Endodermal cell (in vitro differentiated cells): ENCODE data around the gene IMMP2L. TPM values are rescaled to one million over a fixed set of nuclear protein-coding genes. Genes with fewer than 3 reads are reported as not detected.

Experiments
- DNase-seq: peaks from one replicate; pipeline ENCODE4 v3.0.0-alpha.2; 2017
- H3K27ac ChIP-seq: 2 replicates; pipeline ENCODE4 v1.5.1; 2013; ENCODE audit warnings: mild to moderate bottlenecking, low read depth, low read length, moderate library complexity
- H3K27me3 ChIP-seq: 2 replicates; pipeline ENCODE4 v1.6.1; 2013; ENCODE audit warnings: mild to moderate bottlenecking, low read length, moderate library complexity; ENCODE audit not compliant: insufficient read depth, control insufficient read depth, poor library complexity, severe bottlenecking
- H3K36me3 ChIP-seq: 2 replicates; pipeline ENCODE4 v1.7.0; 2013; ENCODE audit warnings: mild to moderate bottlenecking, low read length, moderate library complexity; ENCODE audit not compliant: control insufficient read depth, insufficient read depth
- H3K4me1 ChIP-seq: one replicate; pipeline ENCODE4 v1.7.0; 2013; ENCODE audit warnings: low read length; ENCODE audit not compliant: control insufficient read depth, insufficient read depth
- H3K4me3 ChIP-seq: 2 replicates; pipeline ENCODE4 v1.5.1; 2013; ENCODE audit warnings: mild to moderate bottlenecking, low read length, moderate library complexity
- H3K9ac ChIP-seq: 2 replicates; pipeline ENCODE4 v1.6.1; 2013; ENCODE audit warnings: mild to moderate bottlenecking, low read length, moderate library complexity; ENCODE audit not compliant: poor library complexity, severe bottlenecking; ENCODE audit errors: extremely low read depth
- H3K9me3 ChIP-seq: 2 replicates; pipeline ENCODE4 v1.6.1; 2013; ENCODE audit warnings: mild to moderate bottlenecking, low read length, moderate library complexity; ENCODE audit not compliant: control insufficient read depth
- H3K27ac Mint-ChIP-seq: 2 replicates; pipeline ENCODE4 v1.8.0; 2020; ENCODE audit warnings: mixed read lengths
- H3K27me3 Mint-ChIP-seq: 2 replicates; pipeline ENCODE4 v1.8.0; 2021; ENCODE audit warnings: mild to moderate bottlenecking, mixed read lengths; ENCODE audit not compliant: insufficient read depth
- H3K36me3 Mint-ChIP-seq: 2 replicates; pipeline ENCODE4 v1.8.0; 2020; ENCODE audit warnings: low read depth, mixed read lengths
- H3K4me1 Mint-ChIP-seq: 2 replicates; pipeline ENCODE4 v1.8.0; 2020; ENCODE audit warnings: mixed read lengths
- H3K4me3 Mint-ChIP-seq: 2 replicates; pipeline ENCODE4 v1.8.0; 2020; ENCODE audit warnings: mild to moderate bottlenecking, moderate library complexity, mixed read lengths
- H3K9me3 Mint-ChIP-seq: 2 replicates; pipeline ENCODE4 v1.8.0; 2020; ENCODE audit warnings: mild to moderate bottlenecking, mixed read lengths
- CTCF ChIP-seq: fragments of 200-600 bp; sonication (generic); conservative IDR thresholded peaks from 2 replicates; pipeline ENCODE4 v1.5.0; 2021; ENCODE audit warnings: antibody characterized with exemption, mild to moderate bottlenecking
- WGBS, 2 experiments: methylation state at CpG; one replicate each; pipeline versions ENCODE4 v1.1.5 to v1.1.7; 2013; ENCODE audit warnings: missing lambda C conversion rate in 2 of 2, mixed read lengths in 1 of 2; ENCODE audit not compliant: insufficient coverage in 1 of 2, insufficient read length in 1 of 2; 5-methylcytosine and 5-hydroxymethylcytosine counted together
- total RNA-seq, 2 donors: library from RNA; stranded (reverse); fragmentation: NEBNext Ultra II Directional in 1 of 2; extraction: Animal tissue kit (Norgen Biotek cat#: 25700) in 1 of 2; gene quantifications; 2 replicates in 1 of 2; 3 replicates in 1 of 2; pipeline ENCODE4 v1.2.1, GENCODE V29; 2021

IMMP2L gene
- total RNA-seq, 2 donors from 2014 or later: 17.7 to 19.4 TPM

- H3K9me3 ChIP-seq: no peaks in the 10 kb centered on the region
- no peaks in the 10 kb centered on the region for H3K27me3 ChIP-seq
- no peak for TF ChIP-seq CTCF
- H3K36me3 ChIP-seq: no peaks in the 10 kb centered on the region
- H3K4me1 ChIP-seq: no peaks in the 10 kb centered on the region
- H3K4me3 ChIP-seq: no peak overlapping the region
- no peaks in the 10 kb centered on the region for H3K27me3 Mint-ChIP-seq
- H3K4me1 Mint-ChIP-seq: no peaks in the 10 kb centered on the region
- no peak for DNase-seq
- H3K27ac Mint-ChIP-seq: no peak overlapping the region
- no peaks in the 10 kb centered on the region for H3K36me3 Mint-ChIP-seq
- no peak overlapping the region for H3K9ac ChIP-seq
- WGBS, 2 experiments: 88 to 100% methylated on average over 1 of the region's 1 CpG
- no peak overlapping the region for H3K27ac ChIP-seq
- no peaks in the 10 kb centered on the region for H3K9me3 Mint-ChIP-seq
- H3K4me3 Mint-ChIP-seq: no peak overlapping the region
These were observed 210.0 kb downstream of the IMMP2L start for GRCh38 chr7:111352319-111352718.

DNA sequence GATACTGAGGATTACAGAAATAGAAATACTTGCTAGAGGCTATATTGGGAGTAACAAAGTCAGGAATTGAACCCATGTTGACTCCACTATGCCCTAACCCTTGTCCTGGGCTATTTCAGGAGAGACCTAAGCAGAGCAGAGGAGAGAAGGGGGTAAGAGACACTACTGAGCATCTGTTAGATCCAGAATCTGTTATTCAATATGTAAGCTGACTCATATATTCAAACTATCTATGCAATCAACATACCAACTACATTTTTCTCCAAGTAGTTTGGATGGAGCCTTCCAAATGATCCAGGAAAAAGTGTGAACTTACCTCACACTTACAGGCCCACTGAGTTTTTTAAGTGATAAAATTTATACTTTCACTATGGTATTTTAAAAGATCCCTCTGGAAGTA, 216.1 kb downstream of the IMMP2L start:
- TF ChIP-seq CTCF: no peak
- no peaks in the 10 kb centered on the region for H3K36me3 Mint-ChIP-seq

GRCh38 chr7:111343017-111343416, 219.3 kb downstream of the IMMP2L start:
- no peaks in the 10 kb centered on the region for H3K36me3 Mint-ChIP-seq
- no peak overlapping the region for H3K27ac ChIP-seq
- H3K27me3 Mint-ChIP-seq: no peaks in the 10 kb centered on the region
- no peaks in the 10 kb centered on the region for H3K4me1 Mint-ChIP-seq
- no peak overlapping the region for H3K9ac ChIP-seq
- no peak overlapping the region for H3K27ac Mint-ChIP-seq
- no peak overlapping the region for H3K4me3 ChIP-seq
- peaks cover 13% of the 10 kb centered on the region for H3K9me3 ChIP-seq
- no peak overlapping the region for H3K4me3 Mint-ChIP-seq
- H3K36me3 ChIP-seq: no peaks in the 10 kb centered on the region
- DNase-seq: no peak
- no peaks in the 10 kb centered on the region for H3K27me3 ChIP-seq
- H3K4me1 ChIP-seq: no peaks in the 10 kb centered on the region
- TF ChIP-seq CTCF: no peak
- peaks cover 21% of the 10 kb centered on the region for H3K9me3 Mint-ChIP-seq

More for the DNA sequence above, 216.1 kb downstream of the IMMP2L start:
- H3K4me3 ChIP-seq: no peak overlapping the region
- no peaks in the 10 kb centered on the region for H3K27me3 ChIP-seq
- H3K4me1 Mint-ChIP-seq: no peaks in the 10 kb centered on the region
- DNase-seq: no peak
- peaks cover 13% of the 10 kb centered on the region for H3K9me3 ChIP-seq
- H3K4me3 Mint-ChIP-seq: no peak overlapping the region
- no peaks in the 10 kb centered on the region for H3K27me3 Mint-ChIP-seq
- peaks cover 21% of the 10 kb centered on the region for H3K9me3 Mint-ChIP-seq
- no peaks in the 10 kb centered on the region for H3K4me1 ChIP-seq
- no peak overlapping the region for H3K9ac ChIP-seq
- no peaks in the 10 kb centered on the region for H3K36me3 ChIP-seq
- H3K27ac ChIP-seq: no peak overlapping the region
- no peak overlapping the region for H3K27ac Mint-ChIP-seq
